ENCODE results near the gene BICC1. TPM values are rescaled to one million over a fixed set of nuclear protein-coding genes. Genes with fewer than 3 reads are reported as not detected.

Gene BICC1
- total RNA-seq, 1 donor from 2014 or later: 6.4 TPM

- intact Hi-C loops (cut with DNase I): no loop called here
These were observed 210.5 kb downstream of the BICC1 start for GRCh38 chr10:58723186-58723585.

GRCh38 chr10:58723966-58724365, 211.3 kb downstream of the BICC1 start:
- intact Hi-C loops (cut with DNase I): no loop called here
- DNase-seq (ENCODE audit: low spot score): no peak

More at GRCh38 chr10:58723186-58723585, 210.5 kb downstream of the BICC1 start:
- DNase-seq (ENCODE audit: low spot score): no peak

GRCh38 chr10:58724781-58725180, 212.1 kb downstream of the BICC1 start:
- intact Hi-C loops (cut with DNase I): no loop called here
- no peak for DNase-seq (ENCODE audit: low spot score)

- intact Hi-C loops (cut with DNase I): no loop called here
- DNase-seq (ENCODE audit: low spot score): no peak
These were observed 213.2 kb downstream of the BICC1 start for GRCh38 chr10:58725901-58726300.

- no peak for DNase-seq (ENCODE audit: low spot score)
- intact Hi-C loops (cut with DNase I): no loop called here
These were observed 215.0 kb downstream of the BICC1 start for GRCh38 chr10:58727633-58728032.

- no peak for DNase-seq (ENCODE audit: low spot score)
These were observed 218.6 kb downstream of the BICC1 start for GRCh38 chr10:58731276-58731675.

GRCh38 chr10:58733436-58733835, 220.8 kb downstream of the BICC1 start:
- intact Hi-C loops (cut with DNase I): no loop called here
- no peak for DNase-seq (ENCODE audit: low spot score)

More at GRCh38 chr10:58731276-58731675, 218.6 kb downstream of the BICC1 start:
- intact Hi-C loops (cut with DNase I): no loop called here

DNA sequence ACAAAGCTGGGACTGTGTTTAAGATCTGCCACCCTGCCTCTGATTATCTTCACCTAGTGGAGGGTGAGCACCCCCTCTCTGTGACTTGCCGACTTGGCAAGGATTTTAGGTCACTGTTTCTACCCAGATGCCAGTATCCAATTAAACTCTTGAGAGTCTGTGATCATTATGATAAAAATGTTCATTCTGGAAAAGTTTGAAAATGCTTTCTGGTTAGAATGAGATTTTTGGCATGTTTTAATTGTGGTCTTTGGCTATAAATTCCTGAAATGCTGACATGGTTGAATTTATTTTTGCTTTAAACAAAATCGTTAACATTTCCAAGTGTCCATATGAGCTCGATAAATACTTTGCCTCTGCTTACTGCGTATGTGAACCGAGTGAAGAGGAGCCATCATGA, 221.4 kb downstream of the BICC1 start:
- no peak for DNase-seq (ENCODE audit: low spot score)
- intact Hi-C loops (cut with DNase I): no loop called here

GRCh38 chr10:58734664-58735063, 222.0 kb downstream of the BICC1 start:
- DNase-seq (ENCODE audit: low spot score): no peak
- intact Hi-C loops (cut with DNase I): no loop called here

DNA sequence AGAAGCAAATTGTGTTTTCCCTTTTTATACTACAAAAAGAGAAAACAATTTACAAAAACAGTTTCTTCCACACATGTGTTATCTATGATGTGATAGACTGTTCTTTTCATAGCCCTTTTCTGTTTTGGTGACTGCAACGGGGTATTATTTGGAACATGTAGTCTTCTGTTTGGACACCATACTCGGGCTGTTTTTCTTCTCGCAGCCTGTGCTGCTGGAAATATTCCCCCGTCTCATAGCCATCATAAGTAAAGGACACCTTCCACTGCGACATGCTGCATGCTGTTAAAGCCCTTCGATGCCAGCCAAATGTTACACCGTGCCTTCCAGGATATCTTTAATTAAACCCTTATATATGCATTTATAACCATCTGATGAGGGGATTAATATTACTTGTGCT, 222.4 kb downstream of the BICC1 start:
- no peak for DNase-seq (ENCODE audit: low spot score)
- intact Hi-C loops (cut with DNase I): no loop called here

GRCh38 chr10:58740620-58741369, 228.1 kb downstream of the BICC1 start:
- intact Hi-C loops (cut with DNase I): no loop called here
- DNase-seq (ENCODE audit: low spot score): no peak

- DNase-seq (ENCODE audit: low spot score): no peak
- intact Hi-C loops (cut with DNase I): no loop called here
These were observed 229.0 kb downstream of the BICC1 start for GRCh38 chr10:58741673-58742072.

DNA sequence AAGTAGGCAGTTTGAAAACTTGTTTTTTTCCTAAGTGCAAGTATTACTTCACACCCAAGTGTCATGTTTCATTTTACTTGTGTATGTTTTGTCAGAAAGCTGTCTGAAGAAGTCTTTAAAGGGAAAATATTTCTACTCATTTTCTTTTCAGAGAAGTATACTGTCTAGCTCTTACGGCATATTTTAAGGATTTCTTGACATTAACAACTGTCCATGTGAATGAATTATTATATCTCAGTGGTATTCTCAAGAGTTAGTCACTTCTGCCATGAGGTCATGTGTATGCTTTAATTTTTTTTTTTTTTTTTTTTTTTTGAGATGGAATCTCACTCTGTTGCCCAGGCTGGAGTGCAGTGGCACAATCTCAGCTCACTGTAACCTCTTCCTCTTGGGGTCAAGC, 229.5 kb downstream of the BICC1 start:
- no peak for DNase-seq (ENCODE audit: low spot score)

GRCh38 chr10:58743466-58744115, 230.9 kb downstream of the BICC1 start:
- intact Hi-C loops (cut with DNase I): no loop called here
- no peak for DNase-seq (ENCODE audit: low spot score)

More for the DNA sequence above, 229.5 kb downstream of the BICC1 start:
- intact Hi-C loops (cut with DNase I): no loop called here

DNA sequence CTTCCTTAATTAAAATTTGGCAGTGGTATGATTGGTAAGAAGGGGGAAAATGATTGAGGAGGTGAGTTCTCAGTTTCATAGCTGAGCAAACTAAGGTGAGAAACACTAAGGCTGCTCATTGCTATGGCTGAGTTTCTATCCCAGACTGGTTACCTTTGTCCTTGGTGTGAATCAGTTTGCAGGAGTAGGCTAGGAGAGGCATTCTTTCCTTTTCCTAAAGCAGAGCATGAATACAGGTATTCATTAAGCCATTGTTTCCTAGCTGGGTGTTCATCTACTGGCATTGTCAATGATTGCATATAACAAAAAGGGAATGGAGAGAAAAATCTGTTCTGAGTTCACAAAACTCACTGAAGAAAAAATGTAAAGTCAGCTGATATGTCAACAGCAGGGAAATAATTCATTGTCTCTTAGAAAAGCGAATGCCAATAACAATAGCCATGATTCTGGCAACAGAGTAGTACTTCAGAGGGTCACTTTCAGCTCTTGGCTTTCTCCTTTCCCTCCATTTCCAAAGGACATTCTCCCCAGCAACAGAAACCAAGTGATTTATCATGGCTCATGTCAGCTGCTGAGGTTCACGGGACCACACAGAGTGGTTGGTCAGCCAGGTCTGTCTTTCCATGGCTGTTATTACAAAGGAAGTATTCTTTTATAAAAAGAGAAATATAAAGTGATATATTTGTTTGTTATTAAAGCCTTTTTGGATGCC, 234.0 kb downstream of the BICC1 start:
- DNase-seq (ENCODE audit: low spot score): no peak
- intact Hi-C loops (cut with DNase I): no loop called here

DNA sequence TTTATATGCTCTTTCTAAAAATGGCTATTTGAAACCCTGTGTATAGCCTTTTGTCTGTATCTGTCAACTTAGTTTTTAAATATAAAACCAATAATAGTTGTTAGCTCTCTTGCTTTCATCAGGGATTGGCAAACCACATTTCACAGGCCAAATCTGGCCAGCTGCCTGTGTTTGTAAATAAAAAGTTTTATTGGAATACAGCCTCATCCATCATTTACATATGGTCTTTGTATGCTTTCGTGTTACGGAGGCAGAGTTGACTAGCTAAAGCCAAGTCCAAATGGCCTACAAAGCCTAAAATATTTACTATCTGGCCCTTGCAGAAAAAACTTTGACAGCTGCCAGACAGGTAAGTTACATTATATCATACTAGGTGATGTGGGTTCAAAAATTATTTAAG, 235.0 kb downstream of the BICC1 start:
- intact Hi-C loops (cut with DNase I): no loop called here
- DNase-seq (ENCODE audit: low spot score): no peak

DNA sequence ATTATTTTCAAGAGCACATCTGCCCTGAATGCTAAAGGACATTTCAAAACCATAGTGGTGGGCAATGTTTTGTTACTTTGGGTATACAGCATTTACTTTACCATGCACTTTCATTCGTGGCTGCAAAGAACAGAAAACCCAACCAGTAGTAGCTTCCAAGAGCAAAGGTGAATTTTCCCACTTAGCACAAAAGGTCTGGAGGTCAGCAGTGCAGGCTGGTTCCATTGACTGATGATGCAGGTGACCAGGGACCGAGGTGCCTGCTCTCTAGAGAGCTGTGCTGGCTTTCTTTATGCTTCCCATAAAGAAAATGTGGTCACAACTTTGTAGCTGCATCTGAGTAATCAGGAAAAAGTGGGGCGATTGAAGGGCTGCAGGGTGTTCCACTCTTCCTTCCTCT, 240.0 kb downstream of the BICC1 start:
- intact Hi-C loops (cut with DNase I): no loop called here
- DNase-seq (ENCODE audit: low spot score): no peak

DNA sequence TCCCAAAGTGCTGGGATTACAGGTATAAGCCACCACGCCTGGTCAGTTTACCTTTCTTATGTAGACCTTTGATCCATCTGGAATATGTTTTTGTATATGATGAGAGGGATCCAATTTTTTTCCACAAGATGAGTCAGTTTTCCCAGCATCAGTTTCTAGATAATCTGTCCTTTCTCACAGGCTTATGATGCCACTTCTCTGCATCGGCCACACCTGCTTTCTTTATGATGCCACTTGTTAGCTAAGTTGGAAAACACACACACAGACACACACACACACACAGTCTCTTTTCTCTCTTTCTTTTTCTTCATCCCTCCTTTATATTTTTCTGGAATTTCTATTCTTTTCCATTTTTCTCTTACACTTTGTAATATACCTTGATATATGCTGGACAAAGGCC, 240.8 kb downstream of the BICC1 start:
- DNase-seq (ENCODE audit: low spot score): no peak
- intact Hi-C loops (cut with DNase I): no loop called here

DNA sequence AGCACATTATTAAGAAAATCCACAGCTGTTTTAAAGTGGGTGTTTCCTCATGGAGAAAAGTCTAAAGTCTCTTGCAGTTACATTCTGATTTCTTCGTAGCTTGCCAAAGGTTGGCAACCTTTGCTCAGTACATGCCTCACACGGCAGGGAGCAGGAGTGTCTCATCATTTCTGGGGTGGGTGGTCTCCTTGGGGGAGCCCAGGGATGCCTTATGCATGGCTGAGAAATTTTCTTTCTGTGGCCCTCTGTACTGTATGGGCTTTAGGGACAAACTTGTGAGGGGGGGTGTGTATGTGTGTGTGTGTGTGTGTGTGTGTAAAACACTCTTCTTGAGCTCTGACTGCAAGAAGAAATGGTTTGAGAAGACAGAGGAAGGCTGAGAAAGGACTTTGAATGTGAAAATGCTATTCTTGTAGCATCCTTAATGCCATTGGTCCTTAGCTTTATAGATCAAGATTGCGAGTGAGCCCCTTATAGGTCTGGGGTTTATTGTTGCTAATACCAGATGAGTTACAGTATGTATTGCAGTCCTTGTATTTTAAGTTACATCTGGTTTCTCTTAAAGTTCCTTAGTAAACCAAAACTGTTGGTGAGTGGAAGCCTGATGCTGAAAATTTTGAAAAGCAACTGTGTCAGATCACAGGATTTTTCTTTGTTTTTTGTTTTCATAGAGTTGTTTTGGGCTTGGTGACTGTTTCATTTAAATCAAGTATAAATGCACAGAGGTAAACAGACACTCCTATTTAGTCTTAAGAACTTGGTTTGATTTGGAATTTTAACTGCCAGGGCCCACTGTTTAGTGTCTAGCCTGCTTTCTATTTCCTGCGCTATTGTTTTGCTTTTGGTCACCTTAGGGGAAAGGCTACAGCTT, 242.0 kb downstream of the BICC1 start:
- intact Hi-C loops (cut with DNase I): no loop called here
- no peak for DNase-seq (ENCODE audit: low spot score)

DNA sequence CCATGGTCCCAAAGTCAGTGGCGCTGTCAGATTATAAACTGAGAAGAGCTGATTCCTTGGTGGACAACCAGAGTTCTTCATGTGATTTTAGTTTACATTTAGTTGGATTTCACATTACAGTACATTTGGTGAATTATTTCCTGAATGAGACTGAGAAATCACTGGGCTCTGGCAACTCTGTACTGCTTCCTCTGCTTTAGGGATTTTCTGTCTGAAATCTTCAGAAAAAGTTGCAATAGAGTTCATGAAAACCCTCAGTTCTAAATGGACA, 242.6 kb downstream of the BICC1 start:
- intact Hi-C loops (cut with DNase I): no loop called here
- no peak for DNase-seq (ENCODE audit: low spot score)
